Kidney epithelial cell (primary cell): ENCODE measurements around the gene DUSP12. TPM values are rescaled to one million over a fixed set of nuclear protein-coding genes. Genes with fewer than 3 reads are reported as not detected.
"Not testable (repeated sequence)": the region's sequence is repeated elsewhere in the genome, so short reads cannot be mapped to it uniquely, and the experiment has no call there.

Source experiments
- DNase-seq: peaks from one replicate; pipeline ENCODE4 v3.0.0-alpha.2; 2010; ENCODE audit warnings: low read depth
- H3K27me3 ChIP-seq: 2 replicates; pipeline ENCODE4 v1.6.0; 2011; ENCODE audit warnings: low read length; ENCODE audit not compliant: control insufficient read depth, insufficient read depth
- H3K36me3 ChIP-seq: 2 replicates; pipeline ENCODE4 v1.5.1; 2011; ENCODE audit warnings: low read length; ENCODE audit not compliant: control insufficient read depth, insufficient read depth
- H3K4me3 ChIP-seq: 2 replicates; pipeline ENCODE4 v1.5.1; 2011; ENCODE audit warnings: low read depth, mild to moderate bottlenecking, control low read depth, low read length
- CTCF ChIP-seq: IDR thresholded peaks from 2 replicates; pipeline ENCODE4 v1.5.1; 2011; ENCODE audit warnings: mild to moderate bottlenecking, moderate library complexity, low read length, control low read depth, inconsistent platforms; ENCODE audit not compliant: insufficient read depth, poor library complexity, severe bottlenecking
- total RNA-seq: library from RNA; depleted of rRNA; stranded (reverse); fragments of >200 nt; gene quantifications from 2 replicates; pipeline ENCODE4 v1.2.3, GENCODE V29; 2015

The DUSP12 gene
- total RNA-seq, 1 donor from 2014 or later = 48.0 TPM

GRCh38 chr1:161747801-161748200, 1.8 kb upstream of the DUSP12 start:
- no peak for DNase-seq
- Histone ChIP-seq H3K36me3 (no peaks in the 10 kb centered on the region), H3K27me3 (no peaks in the 10 kb centered on the region), H3K4me3 (no peak overlapping the region)
- TF ChIP-seq CTCF = no peak

- Histone ChIP-seq H3K36me3 (no peaks in the 10 kb centered on the region), H3K27me3 (no peaks in the 10 kb centered on the region), H3K4me3 (no peak overlapping the region)
- peak; percentile 67 for TF ChIP-seq CTCF
- no peak for DNase-seq
Measured at GRCh38 chr1:161763522-161764098, 14.0 kb downstream of the DUSP12 start.

- peak within 1 kb of the TSS; percentile 90 for H3K4me3 ChIP-seq
- DNase-seq = peak; percentile 75
- no peaks in the 10 kb centered on the region for H3K36me3 ChIP-seq
- peak; percentile 3 for TF ChIP-seq CTCF
- no peaks in the 10 kb centered on the region for H3K27me3 ChIP-seq
Measured at GRCh38 chr1:161766102-161766981, 16.8 kb downstream of the DUSP12 start, which contains the start of gene ATF6. TSS of gene ATF6 (plus strand) at chr1:161766320. CDS start at chr1:161766361, 41 bp downstream.

- no peak for DNase-seq
- TF ChIP-seq CTCF = no peak
- Histone ChIP-seq H3K27me3 (no peaks in the 10 kb centered on the region), H3K36me3 (no peaks in the 10 kb centered on the region), H3K4me3 (no peak overlapping the region)
Measured at GRCh38 chr1:161768461-161768860, 18.9 kb downstream of the DUSP12 start.

- Histone ChIP-seq H3K4me3 (no peak overlapping the region), H3K36me3 (no peaks in the 10 kb centered on the region), H3K27me3 (no peaks in the 10 kb centered on the region)
- DNase-seq = no peak
- TF ChIP-seq CTCF = no peak
Measured at GRCh38 chr1:161768986-161769672, 19.5 kb downstream of the DUSP12 start.

GRCh38 chr1:161769673-161770045, 20.1 kb downstream of the DUSP12 start:
- H3K27me3 ChIP-seq, H3K4me3 ChIP-seq, DNase-seq, H3K36me3 ChIP-seq: not testable (repeated sequence)
